NCI-H446 (cell line): ENCODE measurements around the gene ENPP4.
"Not testable (repeated sequence)": the region's sequence is repeated elsewhere in the genome, so short reads cannot be mapped to it uniquely, and the experiment has no call there.

Experiments used
- DNase-seq, 2 experiments: peaks; one replicate each; lab custom pipeline; 2025; lab: John Stamatoyannopoulos, UW

The ENPP4 gene, protein sequence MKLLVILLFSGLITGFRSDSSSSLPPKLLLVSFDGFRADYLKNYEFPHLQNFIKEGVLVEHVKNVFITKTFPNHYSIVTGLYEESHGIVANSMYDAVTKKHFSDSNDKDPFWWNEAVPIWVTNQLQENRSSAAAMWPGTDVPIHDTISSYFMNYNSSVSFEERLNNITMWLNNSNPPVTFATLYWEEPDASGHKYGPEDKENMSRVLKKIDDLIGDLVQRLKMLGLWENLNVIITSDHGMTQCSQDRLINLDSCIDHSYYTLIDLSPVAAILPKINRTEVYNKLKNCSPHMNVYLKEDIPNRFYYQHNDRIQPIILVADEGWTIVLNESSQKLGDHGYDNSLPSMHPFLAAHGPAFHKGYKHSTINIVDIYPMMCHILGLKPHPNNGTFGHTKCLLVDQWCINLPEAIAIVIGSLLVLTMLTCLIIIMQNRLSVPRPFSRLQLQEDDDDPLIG

DNA sequence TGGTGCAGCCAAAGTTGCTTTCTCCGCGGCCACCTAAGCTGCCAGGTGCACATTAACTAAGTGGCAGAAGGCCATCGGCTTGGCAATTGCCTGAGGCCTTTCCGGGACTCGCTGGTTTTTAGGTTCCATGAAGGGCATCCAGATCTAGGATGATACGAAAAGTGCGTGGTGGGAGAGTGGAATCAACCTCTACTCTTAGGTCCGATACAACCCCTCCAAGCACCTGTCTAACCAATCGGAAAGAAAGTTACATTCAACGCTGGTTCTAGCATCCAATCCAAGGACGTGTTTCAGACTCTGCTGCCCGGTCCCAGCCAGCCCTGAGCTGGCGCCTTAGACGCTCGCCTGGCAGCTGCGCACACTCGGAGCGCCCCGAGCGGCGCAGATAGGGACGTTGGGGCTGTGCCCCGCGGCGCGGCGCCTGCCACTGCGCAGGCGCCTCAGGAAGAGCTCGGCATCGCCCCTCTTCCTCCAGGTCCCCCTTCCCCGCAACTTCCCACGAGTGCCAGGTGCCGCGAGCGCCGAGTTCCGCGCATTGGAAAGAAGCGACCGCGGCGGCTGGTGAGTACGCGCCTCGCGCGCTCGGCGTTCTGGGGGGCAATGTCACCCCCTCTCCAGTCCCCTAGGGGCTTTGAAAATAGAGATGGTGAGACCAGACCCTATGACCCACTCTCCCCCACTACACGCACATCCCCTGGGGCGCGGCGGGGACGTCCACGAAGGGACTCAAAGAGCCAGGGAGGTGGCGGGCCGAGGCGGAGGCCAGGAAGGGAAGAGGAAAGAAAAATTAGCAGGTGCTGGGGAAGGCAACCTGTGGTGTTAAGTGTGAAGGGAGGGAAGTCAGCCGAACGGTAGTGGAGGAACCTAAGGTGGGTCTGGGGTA, at the start of gene ENPP4:
Gene ENPP4 (plus strand): TSS at position 361 of the 883 bp plus-strand sequence. CDS start 9,595 bp downstream, outside the sequence.
- peak; percentile 24 to 85 for DNase-seq

DNA sequence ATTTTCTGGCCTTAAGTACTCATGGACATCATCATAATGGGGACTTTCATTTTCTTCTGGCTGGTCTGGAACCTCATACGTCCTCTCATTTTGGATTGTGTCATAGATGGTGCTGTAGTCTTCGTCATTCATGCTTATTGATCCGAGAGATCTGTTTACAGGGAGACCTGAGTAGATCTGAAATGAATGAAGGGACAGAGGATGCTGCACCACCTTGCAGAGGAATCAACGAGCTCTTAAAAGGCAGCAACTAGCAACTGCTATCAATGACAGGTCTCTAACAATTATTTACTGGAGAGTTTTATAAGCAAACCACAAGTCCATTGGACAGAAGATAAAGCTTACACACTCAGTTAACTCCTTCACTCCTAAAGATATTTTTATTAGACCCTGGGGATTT, 49.7 kb upstream of the ENPP4 start:
- DNase-seq: no peak

DNA sequence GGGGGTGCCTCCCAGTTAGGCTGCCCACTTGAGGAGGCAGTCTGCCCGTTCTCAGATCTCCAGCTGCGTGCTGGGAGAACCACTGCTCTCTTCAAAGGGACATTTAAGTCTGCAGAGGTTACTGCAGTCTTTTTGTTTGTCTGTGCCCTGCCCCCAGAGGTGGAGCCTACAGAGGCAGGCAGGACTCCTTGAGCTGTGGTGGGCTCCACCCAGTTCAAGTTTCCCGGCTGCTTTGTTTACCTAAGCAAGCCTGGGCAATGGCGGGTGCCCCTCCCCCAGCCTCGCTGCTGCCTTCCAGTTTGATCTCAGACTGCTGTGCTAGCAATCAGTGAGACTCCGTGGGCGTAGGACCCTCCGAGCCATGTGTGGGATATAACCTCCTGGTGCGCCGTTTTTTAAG, 44.1 kb upstream of the ENPP4 start:
- not testable (repeated sequence) for DNase-seq

DNA sequence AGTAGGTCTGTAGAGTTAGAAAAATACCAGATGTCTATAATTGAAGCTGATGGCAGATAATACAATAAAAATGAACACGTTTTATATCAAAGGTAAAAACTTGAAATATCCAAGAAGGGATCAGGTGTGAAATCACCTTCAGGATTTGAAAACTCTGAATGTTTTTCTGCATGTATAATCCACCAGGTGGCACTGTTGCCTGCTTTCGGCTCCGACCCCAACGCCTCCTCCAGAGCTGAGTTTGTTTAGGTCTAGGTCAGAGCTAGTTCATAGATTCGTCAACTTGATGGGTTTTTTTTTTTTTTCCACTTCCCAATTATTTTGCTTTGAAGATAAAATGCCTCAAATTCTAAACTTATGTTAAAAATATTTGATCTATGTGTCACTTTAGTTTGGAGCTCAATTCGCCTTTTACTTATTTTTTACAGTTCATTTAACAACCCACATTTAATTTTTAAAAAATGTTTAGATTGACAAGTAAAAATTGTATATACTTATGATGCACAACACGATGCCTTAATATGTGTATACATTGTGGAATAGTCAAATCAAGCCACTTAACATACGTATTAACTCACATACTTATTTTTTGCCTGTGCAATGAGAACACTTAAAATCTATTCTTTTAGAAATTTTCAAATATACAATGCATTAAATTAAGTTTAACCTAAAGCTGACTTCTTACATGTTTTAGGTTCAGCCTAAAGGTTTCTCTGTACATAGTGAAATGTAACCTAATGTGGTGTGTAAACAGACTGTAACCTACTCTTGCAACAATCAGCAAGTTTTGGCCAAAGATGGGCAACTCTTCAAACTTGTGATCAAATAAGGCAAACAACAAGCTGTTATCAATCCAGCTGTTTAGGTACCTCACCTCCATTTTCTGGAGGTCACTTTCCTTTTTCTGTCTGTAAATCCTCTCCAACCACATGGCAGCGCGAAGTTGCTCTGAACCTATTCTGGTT, 39.4 kb upstream of the ENPP4 start:
- DNase-seq: peak; percentile 7 to 63

DNA sequence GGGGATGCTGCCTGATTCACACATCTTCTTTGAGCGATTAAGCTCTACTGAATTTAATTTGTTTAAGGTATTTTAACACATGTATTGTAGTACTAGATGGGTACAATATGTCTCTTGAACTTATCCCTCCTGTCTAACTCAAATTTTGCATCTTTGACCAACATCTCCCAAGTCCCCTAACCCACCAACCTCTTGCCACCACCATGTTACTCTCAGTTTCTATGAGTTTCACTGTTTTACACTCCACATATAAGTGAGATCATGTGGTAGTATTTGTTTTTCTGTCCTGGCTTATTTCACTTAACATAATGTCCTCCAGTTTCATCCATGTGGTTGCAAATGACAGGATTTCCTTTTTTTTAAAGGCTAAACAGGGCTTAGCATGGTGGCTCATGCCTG, 38.7 kb upstream of the ENPP4 start:
- no peak for DNase-seq

DNA sequence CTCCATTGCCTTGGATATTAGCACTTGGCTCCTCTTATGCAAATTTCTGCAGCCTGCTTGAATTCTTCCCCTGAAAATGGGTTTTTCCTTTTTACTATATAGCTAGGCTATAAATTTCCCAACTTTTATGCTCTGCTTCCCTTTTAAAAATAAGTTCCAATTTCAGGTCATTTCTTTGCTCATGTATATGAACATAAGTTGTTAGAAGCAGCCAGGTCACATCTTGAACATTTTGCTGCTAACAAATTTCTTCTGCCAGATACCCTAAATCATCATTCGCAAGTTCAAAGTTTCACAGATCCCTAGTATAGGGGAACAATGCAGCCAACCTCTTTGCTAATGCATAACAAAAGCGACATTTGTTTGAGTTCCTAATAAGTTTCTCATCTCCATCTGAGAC, 34.5 kb upstream of the ENPP4 start:
- DNase-seq: no peak

DNA sequence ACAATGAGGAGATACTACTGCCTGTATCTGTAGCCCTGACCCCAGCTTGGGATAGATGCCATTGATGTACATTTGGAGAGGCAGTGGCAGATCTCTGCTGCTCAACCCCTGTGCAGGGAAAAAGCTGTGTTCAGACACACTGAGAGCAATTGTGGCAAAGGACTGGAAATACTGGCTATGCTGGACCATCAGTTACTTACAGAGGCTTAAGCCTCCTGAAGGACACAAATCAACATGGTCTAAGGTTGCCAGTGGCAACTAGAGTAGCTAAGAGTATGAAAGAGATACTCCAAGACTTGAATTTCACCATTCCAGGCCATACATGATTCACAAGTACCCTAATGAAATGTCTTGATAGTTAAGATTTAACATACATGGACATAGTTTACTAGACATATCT, 32.4 kb upstream of the ENPP4 start:
- DNase-seq: no peak

DNA sequence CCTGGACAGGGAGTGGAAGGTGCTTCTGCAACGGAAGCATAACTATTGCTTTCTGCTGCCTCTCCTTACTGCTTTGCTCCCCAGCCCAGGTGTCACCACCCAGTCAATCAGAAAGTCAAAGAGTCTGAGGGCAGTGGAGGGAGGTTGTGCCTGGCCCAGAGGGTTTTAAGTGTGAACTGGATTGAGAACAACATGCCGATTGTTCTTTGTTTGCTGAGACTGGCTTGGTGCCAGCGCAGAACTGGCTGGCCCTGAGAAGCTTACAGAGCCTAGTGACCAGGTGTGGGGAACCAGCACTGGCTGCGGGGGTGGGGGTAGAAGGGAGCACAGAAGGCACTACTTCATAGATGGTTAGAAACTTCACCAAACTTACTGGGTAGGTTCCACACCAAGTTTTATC, 31.1 kb upstream of the ENPP4 start:
- DNase-seq: no peak

DNA sequence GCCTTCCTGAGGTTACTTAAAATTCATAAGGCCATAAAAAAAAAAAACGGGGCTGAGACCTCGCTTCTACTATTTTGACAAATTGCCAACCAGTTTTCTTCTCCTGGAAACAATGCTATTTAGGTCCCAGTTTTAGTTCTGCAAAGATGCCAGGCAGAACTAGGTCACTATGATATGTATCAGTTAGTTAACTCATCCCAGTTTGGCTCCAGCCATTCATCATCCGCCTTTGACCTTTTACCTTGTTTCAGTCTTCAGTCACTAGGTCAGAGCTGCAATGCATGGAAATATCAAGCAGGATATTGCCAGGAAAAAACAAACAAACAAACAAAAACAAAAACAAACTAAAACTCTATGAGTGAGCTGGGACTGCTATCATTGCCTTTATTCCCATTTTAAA, 29.8 kb upstream of the ENPP4 start:
- no peak for DNase-seq

DNA sequence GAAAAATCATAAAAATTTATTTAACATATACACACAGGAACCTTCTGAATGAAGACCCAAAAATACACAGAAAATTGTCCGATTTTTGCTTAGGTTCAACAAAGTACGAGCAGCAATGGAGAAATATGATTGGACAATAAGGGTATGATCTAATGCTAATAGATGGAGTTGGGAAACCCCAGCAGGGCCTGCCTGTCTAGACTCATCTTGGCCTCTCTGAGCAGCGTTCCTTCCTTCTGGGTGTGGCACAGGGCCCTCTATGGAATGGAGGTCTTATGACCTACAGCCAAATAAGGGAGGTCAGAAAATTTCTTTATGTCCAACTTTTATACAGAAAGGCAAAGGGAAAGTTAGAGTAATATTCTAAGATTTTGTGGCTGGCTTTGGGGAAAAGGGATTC, 27.7 kb upstream of the ENPP4 start:
- no peak for DNase-seq

DNA sequence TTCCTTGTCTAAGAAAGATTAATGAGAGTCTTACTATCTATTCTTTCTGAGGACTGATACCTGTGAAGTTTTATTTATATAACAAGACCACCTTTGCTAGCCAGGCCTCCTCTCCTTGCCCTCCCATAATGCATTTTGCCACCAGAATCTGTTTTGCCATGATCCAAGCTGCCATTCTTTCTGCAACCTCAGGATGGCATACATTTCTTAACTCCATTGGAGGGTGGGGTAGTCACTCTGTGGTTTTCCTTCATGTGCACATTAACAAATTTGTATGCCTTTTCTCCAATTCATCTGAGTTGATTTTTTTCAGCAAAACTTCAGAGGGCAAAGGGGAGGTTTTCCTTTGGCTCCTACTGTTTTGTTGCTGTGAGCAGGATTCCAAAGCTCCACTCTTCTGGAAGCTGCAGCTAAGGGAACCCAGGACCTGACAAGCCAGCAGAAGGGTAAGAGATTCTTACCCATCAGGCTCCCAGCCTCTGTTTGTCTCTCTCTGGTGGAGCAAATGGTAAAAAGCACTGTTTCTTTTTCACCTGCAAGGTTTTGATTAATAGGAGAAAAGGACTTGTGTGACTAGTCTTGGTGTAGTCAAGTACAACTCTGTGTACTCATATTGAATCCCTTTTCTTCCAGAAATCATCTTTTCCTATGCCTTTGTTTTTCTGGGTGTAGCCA, 26.2 kb upstream of the ENPP4 start:
- no peak for DNase-seq

DNA sequence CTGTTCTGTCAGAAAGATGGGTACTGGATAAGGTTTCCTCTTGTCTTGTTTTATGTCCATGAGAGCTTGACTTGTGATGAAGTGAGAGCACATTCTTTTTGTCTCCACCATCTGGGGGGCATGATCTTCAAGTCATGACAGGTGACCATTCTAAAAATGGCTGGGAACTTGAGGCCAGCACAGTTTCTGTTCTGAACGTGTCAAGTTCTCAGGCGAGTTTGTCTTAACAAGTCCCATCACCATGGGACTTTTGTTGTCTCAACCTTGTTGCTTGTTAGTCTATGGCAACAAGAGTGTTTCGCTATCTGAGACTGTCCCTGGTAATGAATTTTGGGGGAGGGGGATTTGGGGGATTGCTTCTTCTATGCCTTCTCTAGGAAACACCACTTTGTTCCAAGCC, 25.6 kb upstream of the ENPP4 start:
- DNase-seq: no peak

DNA sequence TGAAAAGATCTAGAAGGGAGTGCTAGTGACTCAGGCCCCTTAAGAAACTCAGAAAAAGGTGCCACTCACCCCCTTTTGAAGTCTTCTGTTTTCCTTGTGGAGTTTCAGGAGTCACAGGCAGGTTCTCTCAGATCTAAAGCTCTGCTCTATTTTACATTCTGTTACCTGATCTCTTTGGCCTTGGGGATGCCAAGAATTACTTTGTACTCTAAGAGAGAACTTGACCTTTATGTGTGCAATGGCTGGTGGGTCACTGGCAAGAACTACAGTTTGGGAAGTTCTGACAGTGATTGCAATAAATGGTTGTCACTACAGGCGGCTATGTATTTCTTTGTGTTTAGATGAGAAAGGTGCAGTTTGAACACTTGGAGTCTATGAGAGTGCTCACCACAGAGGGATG, 24.2 kb upstream of the ENPP4 start:
- DNase-seq: no peak

DNA sequence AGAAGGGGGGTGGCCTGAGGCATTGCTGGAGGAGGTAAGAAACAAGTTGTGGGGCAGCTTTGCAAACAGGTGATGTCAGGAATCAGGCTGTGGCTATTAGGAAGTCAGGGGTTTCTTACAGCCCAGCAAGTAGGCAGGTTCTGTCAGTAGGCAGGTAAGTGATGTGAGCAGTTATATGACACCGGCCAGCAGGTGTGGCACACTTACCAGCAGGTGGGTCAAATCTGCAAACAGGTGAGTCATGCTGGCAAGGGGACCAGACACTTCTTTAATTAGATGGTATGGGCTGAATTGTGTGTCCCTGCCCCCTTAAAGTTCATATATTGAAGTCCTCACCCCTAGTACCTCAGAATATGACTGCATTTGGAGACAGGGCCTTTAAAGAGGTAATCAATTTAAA, 16.4 kb upstream of the ENPP4 start:
- DNase-seq: no peak

DNA sequence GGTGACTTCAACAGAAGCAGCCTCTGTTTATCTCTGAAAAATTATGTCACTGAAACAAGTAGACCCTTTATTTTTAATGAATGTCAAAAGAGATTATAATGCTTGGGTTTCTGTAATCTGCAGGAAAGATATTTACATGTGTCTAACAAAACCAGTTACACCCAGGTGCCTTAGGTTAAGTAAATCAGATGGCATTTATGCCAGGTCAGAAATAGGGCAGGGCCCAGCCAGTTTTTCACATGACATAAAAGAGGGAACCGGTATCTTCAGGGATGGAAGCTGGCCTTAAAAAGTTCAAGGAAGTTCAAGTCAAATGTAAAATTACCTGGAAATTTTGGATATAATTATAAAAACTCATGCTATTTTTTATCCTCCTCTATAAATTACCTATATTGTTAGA, 14.2 kb upstream of the ENPP4 start:
- no peak for DNase-seq

DNA sequence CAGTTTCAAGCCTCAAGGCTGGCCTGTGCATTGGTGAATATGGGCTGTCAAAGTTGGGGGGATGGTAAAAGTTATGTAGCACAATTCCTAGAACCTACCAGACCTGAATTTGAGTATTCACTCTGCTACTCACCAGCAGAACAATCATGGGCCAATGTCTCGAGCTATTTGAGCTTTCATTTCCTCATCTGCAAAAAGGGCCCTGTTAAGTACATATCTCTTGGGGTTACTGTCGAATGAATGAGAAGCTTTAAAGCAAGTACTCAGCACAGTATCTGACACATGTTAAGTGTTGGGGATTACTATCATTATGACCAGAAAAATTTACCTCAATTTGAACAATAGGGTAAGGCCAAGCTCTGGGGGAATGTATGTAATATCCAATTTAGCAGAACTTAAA, 13.5 kb upstream of the ENPP4 start:
- DNase-seq: no peak

DNA sequence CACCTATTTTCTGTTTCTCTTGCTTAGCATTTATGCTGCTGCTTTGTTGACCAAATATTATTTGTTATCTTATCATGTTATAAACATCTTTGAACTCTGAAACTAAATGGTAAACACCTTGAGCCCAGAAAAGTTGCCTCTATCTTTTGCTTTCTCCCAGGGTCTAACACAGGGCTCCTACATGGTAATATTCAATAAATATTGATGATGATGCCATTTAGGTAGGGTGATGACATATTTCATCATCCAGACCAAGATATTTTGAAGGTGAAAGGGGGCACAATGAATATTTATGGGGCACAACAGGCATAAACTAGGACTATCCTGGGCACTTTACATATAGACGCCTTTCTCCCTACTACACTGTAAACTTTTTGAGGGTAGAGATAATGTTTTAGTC, 11.6 kb upstream of the ENPP4 start:
- no peak for DNase-seq

DNA sequence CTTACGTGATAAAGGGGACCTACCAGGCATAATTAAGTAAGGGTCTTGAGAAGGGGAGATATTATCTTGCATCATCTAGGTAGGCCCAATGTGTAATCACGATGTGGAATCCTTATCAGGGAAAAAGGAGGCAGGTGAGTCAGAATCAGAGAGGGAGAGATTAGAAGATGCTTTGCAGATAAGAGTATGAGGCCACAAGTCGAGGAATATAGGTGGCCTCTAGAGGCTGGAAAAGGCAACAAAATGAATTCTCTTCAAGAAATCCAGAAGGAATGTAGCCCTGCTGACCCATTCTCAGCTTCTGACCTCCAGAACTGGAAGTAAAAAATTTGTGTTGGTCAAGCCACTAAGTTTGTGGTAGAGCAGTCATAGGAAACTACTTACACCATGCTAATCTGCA, 11.0 kb upstream of the ENPP4 start:
- DNase-seq: no peak

DNA sequence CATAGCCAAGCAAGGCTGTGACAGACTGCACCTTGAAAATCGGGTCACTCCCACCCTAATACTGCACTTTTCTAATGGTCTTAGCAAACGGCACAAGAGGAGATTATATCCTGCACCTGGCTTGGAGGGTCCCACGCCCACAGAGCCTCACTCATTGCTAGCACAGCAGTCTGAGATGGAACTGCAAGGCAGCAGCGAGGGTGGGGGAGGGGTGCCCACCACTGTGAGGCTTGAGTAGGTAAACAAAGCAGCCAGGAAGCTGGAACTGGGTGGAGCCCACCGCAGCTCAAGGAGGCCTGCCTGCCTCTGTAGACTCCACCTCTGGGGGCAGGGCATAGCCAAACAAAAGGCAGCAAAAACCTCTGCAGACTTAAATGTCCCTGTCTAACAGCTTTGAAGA, 10.1 kb upstream of the ENPP4 start:
- not testable (repeated sequence) for DNase-seq

DNA sequence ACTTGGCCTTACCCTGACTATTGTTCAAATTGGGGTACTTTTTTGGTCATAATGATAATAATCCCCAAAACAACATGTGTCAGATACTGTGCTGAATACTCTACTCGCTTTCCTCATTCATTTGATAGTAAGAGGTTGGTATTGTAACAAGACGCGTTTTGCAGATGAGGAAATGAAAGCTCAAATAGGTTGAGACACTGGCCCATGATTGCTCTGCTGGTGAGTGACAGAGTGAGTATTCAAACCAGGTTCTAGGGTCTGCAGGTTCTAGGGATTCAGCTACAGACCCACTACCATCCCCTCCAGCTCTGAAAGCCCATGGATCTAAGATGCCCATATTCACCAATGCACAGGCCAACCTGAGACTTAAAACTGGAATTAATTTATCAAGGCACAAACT, 1.3 kb upstream of the ENPP4 start:
- no peak for DNase-seq

DNA sequence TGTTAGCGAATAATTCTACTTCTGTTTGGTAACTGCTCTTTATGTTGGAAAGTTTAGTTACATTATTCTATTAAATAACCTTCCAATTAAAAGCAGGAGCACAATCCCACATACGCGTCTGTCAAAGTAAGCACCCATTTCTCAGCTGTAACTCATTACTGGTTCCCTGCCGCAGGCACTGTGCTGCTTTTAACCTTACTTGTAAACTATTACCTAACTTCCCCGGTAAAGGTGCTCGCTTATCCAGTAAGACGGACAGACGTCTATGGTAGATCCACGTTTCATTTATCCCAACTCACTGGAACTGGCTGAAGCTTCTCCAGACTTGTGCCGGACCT, 529 bp upstream of the ENPP4 start:
- DNase-seq: no peak

DNA sequence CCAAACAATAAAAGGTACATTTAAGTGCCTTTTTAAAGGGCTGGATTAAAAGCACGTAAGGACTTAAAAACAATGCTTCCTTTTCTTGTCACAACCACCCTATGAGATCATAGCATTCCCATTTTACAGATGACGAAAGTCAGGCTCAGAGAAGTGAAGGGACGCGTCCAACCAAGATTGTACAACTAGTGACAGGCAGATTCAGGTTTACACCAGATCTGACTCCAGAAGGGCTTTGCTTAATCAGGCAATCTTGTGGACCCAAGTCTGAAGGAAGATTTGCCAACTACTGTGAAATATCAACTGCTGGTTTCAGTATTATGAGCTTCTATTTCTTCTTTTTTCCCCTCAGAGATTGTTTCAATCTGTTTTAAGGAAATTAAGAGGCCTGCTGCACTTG, 877 bp downstream of the ENPP4 start:
- no peak for DNase-seq
